Psoas muscle (tissue), 8 donors: ENCODE data around the gene CADM1. TPM values are rescaled to one million over a fixed set of nuclear protein-coding genes. Genes with fewer than 3 reads are reported as not detected.

Experiments used
- ATAC-seq, 4 donors: fragments of 200-7000 bp; cut with Tn5 transposase; one replicate each; pipeline ENCODE4 v1.9.1; 2020; ENCODE audit warnings: moderate library complexity in 3 of 4, mild to moderate bottlenecking in 2 of 4
- DNase-seq, 2 donors: peaks; one replicate each; pipeline ENCODE4 v3.0.0-alpha.2; 2020
- H3K27ac ChIP-seq: fragments of 200-600 bp; one replicate; pipeline ENCODE4 v1.8.0; 2022
- H3K27me3 ChIP-seq, 3 donors: fragments of 200-600 bp in 1 of 3; one replicate each; pipeline versions ENCODE4 v1.6.1 to v1.8.0; 2013 to 2022; ENCODE audit warnings: low read length in 2 of 3, mild to moderate bottlenecking in 2 of 3, moderate library complexity in 1 of 3; ENCODE audit not compliant: insufficient read depth in 3 of 3
- H3K36me3 ChIP-seq, 2 donors: fragments of 200-600 bp in 1 of 2; one replicate each; pipeline versions ENCODE4 v1.6.1 to v1.8.0; 2013 to 2022; ENCODE audit warnings: low read depth in 1 of 2, mild to moderate bottlenecking in 1 of 2, moderate library complexity in 1 of 2; ENCODE audit not compliant: insufficient read depth in 1 of 2
- H3K4me1 ChIP-seq: fragments of 200-600 bp; one replicate; pipeline ENCODE4 v1.8.0; 2022
- H3K4me3 ChIP-seq: fragments of 200-600 bp; one replicate; pipeline ENCODE4 v1.8.0; 2022; ENCODE audit warnings: mild to moderate bottlenecking
- H3K9me3 ChIP-seq: fragments of 200-600 bp; one replicate; pipeline ENCODE4 v1.8.0; 2022
- WGBS, 3 donors: extraction: QIAGEN DNeasy Blood & Tissue Kit; methylation state at CpG; one replicate each; pipeline versions ENCODE4 v1.1.6 to v1.1.7; 2013; 5-methylcytosine and 5-hydroxymethylcytosine counted together
- intact Hi-C, 2 donors: fragments of 100-400 bp; cut with DNase I; formaldehyde crosslinking; loops; one replicate each; pipeline versions ENCODE4 v1.11.0 to v1.14.2; 2022
- polyA plus RNA-seq, 3 donors: library from polyadenylated mRNA; stranded (reverse); fragments of 200-250 nt; gene quantifications; one replicate each; pipeline ENCODE4 v1.2.3, GENCODE V29; 2013
- total RNA-seq, 4 donors: library from RNA; stranded (reverse); fragmentation: NEBNext Ultra II Directional in 2 of 4; extraction: Animal tissue kit (Norgen Biotek cat#: 25700) in 2 of 4; gene quantifications; one replicate each; pipeline versions ENCODE4 v1.2.1 to v1.2.4, GENCODE V29; 2021 to 2023
- TF ChIP-seq, protein P1 (sequence below): fragments of 200-600 bp; IDR thresholded peaks from one replicate; pipeline ENCODE4 v1.8.0; 2022; ENCODE audit warnings: antibody characterized with exemption
- donor health status: healthy with polysubstance abuse.
- donor health status: DM: no; HTN: no; CAD: no; lungs with moderate emphysema.
- donor health status: Bipolar disorder and iron deficiency.
- donor health status: healthy.
- donor health status: DM: yes; HTN: yes; CAD: no.
- donor health status: DM: no; HTN: no; CAD: no.
- donor health status: DM: no; HTN: no; CAD: no.
- donor health status: DM: yes; HTN: yes; CAD: no.

The CADM1 gene
- total and polyA plus RNA-seq, 7 donors, result 3.1 to 12.4 (median 9.5) TPM

DNA sequence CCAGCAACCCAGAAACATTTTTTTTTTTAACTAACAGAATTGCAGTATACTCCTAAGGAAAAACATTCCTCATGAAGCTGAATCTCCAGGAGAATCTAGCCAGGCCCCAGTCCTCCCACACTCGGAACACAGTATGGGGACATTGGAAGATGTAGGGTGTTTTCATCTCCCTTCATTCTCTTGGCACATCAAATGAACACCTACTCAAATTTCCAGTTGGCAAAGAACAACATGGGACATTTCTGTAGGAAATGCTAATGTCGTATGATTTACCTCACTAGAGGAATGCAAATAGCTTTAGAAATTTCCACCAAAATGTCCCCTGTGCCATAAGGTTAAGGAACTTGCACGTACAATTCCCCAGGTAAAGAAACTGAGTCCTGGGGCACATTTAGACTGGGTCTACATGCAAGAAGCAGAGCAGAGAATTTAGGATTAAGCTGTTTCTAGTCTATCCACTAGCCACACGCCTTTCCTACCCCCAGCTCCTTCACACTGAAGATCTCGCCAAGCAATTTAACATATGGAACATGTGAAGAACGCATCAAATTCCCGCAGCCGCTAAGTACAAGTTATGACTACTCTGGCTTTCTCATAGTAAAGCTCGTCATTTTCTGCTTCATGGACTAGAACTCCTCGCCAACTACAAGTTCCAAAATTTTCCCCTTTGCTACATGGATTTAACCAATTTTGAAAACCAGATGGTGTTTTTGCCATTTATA, 2.9 kb upstream of the CADM1 start:
- no peak for ATAC-seq

DNA sequence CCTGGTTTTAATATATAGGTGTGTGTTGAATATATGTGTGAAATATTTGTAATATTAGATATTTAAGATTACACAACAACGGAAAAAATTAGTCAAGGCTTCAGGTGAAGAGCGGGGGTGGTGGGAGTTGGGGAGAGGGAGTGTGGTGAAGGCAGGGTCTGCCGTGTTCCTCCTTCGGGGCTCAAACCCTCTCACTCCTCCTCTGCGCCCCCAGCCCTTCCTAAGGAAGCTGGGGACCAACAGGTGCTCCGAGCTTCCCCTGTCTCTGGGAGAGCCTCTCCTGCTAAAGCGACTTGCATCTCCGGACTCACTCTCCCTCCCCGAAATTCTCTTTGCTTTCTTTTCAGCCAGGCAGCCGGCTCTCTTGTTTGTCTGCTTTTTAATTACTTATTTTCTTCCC, 960 bp upstream of the CADM1 start:
- 10 to 14% (median 13%) methylated on average over 9 to 10 of the region's 10 CpGs for WGBS, 3 donors
- intact Hi-C loops, result no loop called here
- peak overlapping the region; percentile 72 for H3K4me3 ChIP-seq
- H3K36me3 ChIP-seq, result no peaks in the 10 kb centered on the region
- H3K27ac ChIP-seq, result peak overlapping the region; percentile 83
- TF ChIP-seq, protein P1, sequence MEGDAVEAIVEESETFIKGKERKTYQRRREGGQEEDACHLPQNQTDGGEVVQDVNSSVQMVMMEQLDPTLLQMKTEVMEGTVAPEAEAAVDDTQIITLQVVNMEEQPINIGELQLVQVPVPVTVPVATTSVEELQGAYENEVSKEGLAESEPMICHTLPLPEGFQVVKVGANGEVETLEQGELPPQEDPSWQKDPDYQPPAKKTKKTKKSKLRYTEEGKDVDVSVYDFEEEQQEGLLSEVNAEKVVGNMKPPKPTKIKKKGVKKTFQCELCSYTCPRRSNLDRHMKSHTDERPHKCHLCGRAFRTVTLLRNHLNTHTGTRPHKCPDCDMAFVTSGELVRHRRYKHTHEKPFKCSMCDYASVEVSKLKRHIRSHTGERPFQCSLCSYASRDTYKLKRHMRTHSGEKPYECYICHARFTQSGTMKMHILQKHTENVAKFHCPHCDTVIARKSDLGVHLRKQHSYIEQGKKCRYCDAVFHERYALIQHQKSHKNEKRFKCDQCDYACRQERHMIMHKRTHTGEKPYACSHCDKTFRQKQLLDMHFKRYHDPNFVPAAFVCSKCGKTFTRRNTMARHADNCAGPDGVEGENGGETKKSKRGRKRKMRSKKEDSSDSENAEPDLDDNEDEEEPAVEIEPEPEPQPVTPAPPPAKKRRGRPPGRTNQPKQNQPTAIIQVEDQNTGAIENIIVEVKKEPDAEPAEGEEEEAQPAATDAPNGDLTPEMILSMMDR, result no peak
- ATAC-seq, result no peak
- DNase-seq, result no peak
- H3K27me3 ChIP-seq, result no peaks in the 10 kb centered on the region
- H3K9me3 ChIP-seq, result no peaks in the 10 kb centered on the region
- H3K4me1 ChIP-seq, result peaks cover 6% of the 10 kb centered on the region

More for the DNA sequence above, 2.9 kb upstream of the CADM1 start:
- Histone ChIP-seq H3K27me3 (peaks cover 0 to 1% (median 0%) of the 10 kb centered on the region in 3 donors), H3K4me3 (no peak overlapping the region), H3K27ac (no peak overlapping the region), H3K36me3 (no peaks in the 10 kb centered on the region), H3K4me1 (peaks cover 6% of the 10 kb centered on the region), H3K9me3 (no peaks in the 10 kb centered on the region)
- WGBS, 3 donors, result 66 to 78% (median 74%) methylated on average over 10 of the region's 10 CpGs
- DNase-seq, result no peak
- TF ChIP-seq, protein P1, result no peak
- intact Hi-C loops, result no loop called here

DNA sequence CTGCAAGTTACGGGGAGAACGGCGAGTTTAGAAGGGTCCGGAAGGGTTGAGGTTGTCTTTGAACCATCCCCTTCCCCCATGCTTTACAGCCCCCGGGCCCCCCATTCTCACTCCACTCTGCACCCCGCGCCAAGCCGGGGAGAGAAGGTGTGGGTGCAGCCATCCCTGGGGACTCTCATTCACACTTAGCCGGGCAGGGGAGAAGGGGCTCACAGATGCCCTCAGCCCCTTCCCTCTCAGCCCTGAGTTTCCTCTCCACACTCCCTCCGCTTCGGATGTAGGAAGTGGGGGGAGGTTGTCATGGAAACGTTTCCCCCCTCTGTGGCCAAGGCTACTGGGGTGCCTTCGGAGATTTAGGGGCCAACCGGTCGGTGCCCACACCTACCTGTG, 334 bp downstream of the CADM1 start:
- TF ChIP-seq, protein P1, result no peak
- H3K4me3 ChIP-seq, result peak overlapping the region; percentile 72
- peaks cover 6% of the 10 kb centered on the region for H3K4me1 ChIP-seq
- ATAC-seq, result peak; percentile 25 to 50 (median 32)
- H3K9me3 ChIP-seq, result no peaks in the 10 kb centered on the region
- intact Hi-C loops, result loop anchor here (2.0 to 5.0 kb wide), 2 partner anchors 171 to 172 kb away; no protein-coding TSS in a partner anchor
- no peak for DNase-seq
- H3K36me3 ChIP-seq, result no peaks in the 10 kb centered on the region
- H3K27me3 ChIP-seq, result no peaks in the 10 kb centered on the region
- 0% methylated on average over 11 to 15 of the region's 15 CpGs for WGBS, 3 donors
- H3K27ac ChIP-seq, result peak overlapping the region; percentile 83

DNA sequence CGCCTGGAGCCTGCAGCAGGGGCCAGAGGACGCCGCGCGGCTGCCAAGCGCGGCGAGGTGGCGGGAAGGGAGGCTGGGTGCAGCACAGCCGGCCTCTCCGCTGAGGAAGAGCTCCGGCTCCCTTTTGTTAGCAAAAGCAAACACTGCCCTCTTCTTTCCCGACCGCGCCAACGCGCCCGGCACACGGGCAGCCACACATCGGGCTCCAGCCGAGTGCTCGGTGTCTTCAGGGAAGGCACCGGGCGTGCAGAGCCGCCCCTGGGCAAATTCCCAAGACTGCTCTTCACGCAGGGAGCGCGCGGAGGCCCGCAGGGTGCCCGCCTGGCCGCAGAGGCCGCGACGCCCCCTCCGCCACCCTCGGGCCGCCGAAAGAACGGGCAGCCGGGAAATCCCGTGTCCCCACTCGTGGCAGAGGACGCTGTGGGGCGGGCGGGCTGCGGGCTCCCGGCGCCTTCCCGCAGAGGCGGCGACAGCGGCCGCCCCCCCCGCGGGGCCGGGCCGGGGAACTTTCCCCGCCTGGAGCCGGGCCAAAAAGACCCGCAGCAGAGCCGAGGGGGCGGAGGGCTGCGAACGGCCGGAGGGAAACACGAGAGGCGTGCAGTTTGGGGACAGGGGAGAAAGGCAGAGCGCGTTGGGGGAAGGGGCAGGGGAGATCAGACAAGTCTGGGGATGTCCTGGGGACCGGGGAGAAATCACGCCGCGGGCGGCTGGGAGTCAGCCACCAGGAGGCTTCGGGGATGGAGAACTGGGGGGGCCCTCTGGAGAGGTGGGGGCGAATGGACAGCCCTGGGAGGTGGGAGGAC, 931 bp downstream of the CADM1 start:
- Histone ChIP-seq H3K27me3 (no peaks in the 10 kb centered on the region), H3K9me3 (no peaks in the 10 kb centered on the region), H3K4me1 (peaks cover 6% of the 10 kb centered on the region), H3K4me3 (peak overlapping the region; percentile 72), H3K27ac (peak overlapping the region; percentile 83), H3K36me3 (no peaks in the 10 kb centered on the region)
- ATAC-seq, result peak; percentile 61 to 72 (median 66)
- intact Hi-C loops, result loop anchor here (2.0 to 5.0 kb wide), 2 partner anchors 170 to 171 kb away; no protein-coding TSS in a partner anchor
- 0 to 1% (median 1%) methylated on average over 54 to 77 of the region's 77 CpGs for WGBS, 3 donors
- DNase-seq, result peak; percentile 64 to 83
- TF ChIP-seq, protein P1, result peak; percentile 45
